GM21786 (cell line): ENCODE results near the gene CSMD2.
"Not testable (repeated sequence)": the region's sequence is repeated elsewhere in the genome, so short reads cannot be mapped to it uniquely, and the experiment has no call there.

Source experiments
- ATAC-seq: cut with Tn5 transposase; IDR thresholded peaks from one replicate; pipeline ENCODE4 v1.9.1; 2021; ENCODE audit not compliant: unreplicated experiment

The CSMD2 gene

GRCh38 chr1:34164771-34165391 lies at the start of gene CSMD2:
Gene CSMD2, minus strand, starts transcription at chr1:34165230. Its CDS starts 133 bp downstream, at chr1:34165097.
- no peak for ATAC-seq

GRCh38 chr1:34213956-34214355 lies 48.9 kb upstream of the CSMD2 start:
- no peak for ATAC-seq

GRCh38 chr1:34212673-34213072 lies 47.6 kb upstream of the CSMD2 start:
- no peak for ATAC-seq

GRCh38 chr1:34199927-34200326 lies 34.9 kb upstream of the CSMD2 start:
- ATAC-seq = no peak

- ATAC-seq = no peak
Measured at GRCh38 chr1:34192621-34193020, 27.6 kb upstream of the CSMD2 start.

- ATAC-seq = no peak
Measured at GRCh38 chr1:34190692-34191091, 25.7 kb upstream of the CSMD2 start.

- ATAC-seq = no peak
Measured at GRCh38 chr1:34188985-34189384, 24.0 kb upstream of the CSMD2 start.

GRCh38 chr1:34188418-34188817 lies 23.4 kb upstream of the CSMD2 start:
- no peak for ATAC-seq

- ATAC-seq = no peak
Measured at GRCh38 chr1:34186741-34187494, 21.9 kb upstream of the CSMD2 start.

- ATAC-seq = not testable (repeated sequence)
Measured at GRCh38 chr1:34183381-34183780, 18.4 kb upstream of the CSMD2 start.

- no peak for ATAC-seq
Measured at GRCh38 chr1:34178072-34178471, 13.0 kb upstream of the CSMD2 start.

GRCh38 chr1:34176830-34177603 lies 12.0 kb upstream of the CSMD2 start, which contains the start of gene C1orf94:
Gene C1orf94, plus strand, starts transcription at chr1:34176907. Its CDS starts 883 bp downstream, at chr1:34177790.
- ATAC-seq = no peak

GRCh38 chr1:34175744-34176143 lies 10.7 kb upstream of the CSMD2 start:
- no peak for ATAC-seq

- no peak for ATAC-seq
Measured at GRCh38 chr1:34167389-34167788, 2.4 kb upstream of the CSMD2 start.

- ATAC-seq = no peak
Measured at GRCh38 chr1:34166625-34167361, 1.8 kb upstream of the CSMD2 start.

- ATAC-seq = no peak
Measured at GRCh38 chr1:34166191-34166624, 1.2 kb upstream of the CSMD2 start.

GRCh38 chr1:34165422-34165921 lies 442 bp upstream of the CSMD2 start:
- no peak for ATAC-seq

- no peak for ATAC-seq
Measured at GRCh38 chr1:34163792-34164731, 968 bp downstream of the CSMD2 start.

- ATAC-seq = peak; percentile 50
Measured at GRCh38 chr1:34162852-34163766, 1.9 kb downstream of the CSMD2 start.
